ENCODE data around the gene ADSL. TPM values are rescaled to one million over a fixed set of nuclear protein-coding genes. Genes with fewer than 3 reads are reported as not detected.
A peak's percentile ranks its signal among the peaks of the same experiment; 100 is the strongest.

The ADSL gene
- total and polyA plus RNA-seq, 9 of the 15 experiments (the other 6 are each of a cell fraction or from before 2014, with no cell fraction given), result 112 to 322 (median 146) TPM

GRCh38 chr22:40346185-40347118 is at the start of gene ADSL (continued):
- TF ChIP-seq TGIF2 (CRISPR knock-in tag; IDR thresholded peaks at IDR 0.05), result no peak
- TF ChIP-seq CBX3 (IDR thresholded peaks at IDR 0.05; ENCODE audit: borderline replicate concordance in 1 of 2, low read length in 2 of 2), result no peak
- no peak for TF ChIP-seq U2AF1 (optimal IDR thresholded peaks at IDR 0.05; ENCODE audit: low read depth, low read length)
- TF ChIP-seq MLLT1 (IDR thresholded peaks at IDR 0.05), result peak in 1 of 2 experiments; percentile 95; a peak in 2 of 4 replicates
- no peak for TF ChIP-seq DEAF1 (CRISPR knock-in tag; IDR thresholded peaks at IDR 0.05)
- no peak for TF ChIP-seq POLR3A (IDR thresholded peaks at IDR 0.05; ENCODE audit: borderline replicate concordance, extremely low read depth, insufficient read depth, insufficient read length)
- no peak for TF ChIP-seq FOXM1 (IDR thresholded peaks at IDR 0.05; ENCODE audit: low read depth)
- no peak; the same call in 1 of the 2 replicates for TF ChIP-seq FOXM1 (CRISPR knock-in tag; IDR thresholded peaks at IDR 0.05; ENCODE audit: low read depth)
- no peak for TF ChIP-seq BRCA1 (IDR thresholded peaks at IDR 0.05)
- TF ChIP-seq BRCA1 (CRISPR knock-in tag; IDR thresholded peaks at IDR 0.05), result no peak
- peak; percentile 85 for TF ChIP-seq RBBP5 (IDR thresholded peaks at IDR 0.05; ENCODE audit: borderline replicate concordance, insufficient read depth, low read length, poor library complexity, severe bottlenecking)
- no peak; the same call in 1 of the 2 replicates for TF ChIP-seq GTF2E2 (tag; IDR thresholded peaks at IDR 0.05)
- peak; percentile 98 for TF ChIP-seq GABPA (tag; conservative IDR thresholded peaks at IDR 0.05; ENCODE audit: low read depth)
- TF ChIP-seq ZBTB26 (CRISPR knock-in tag; IDR thresholded peaks at IDR 0.05), result no peak
- TF ChIP-seq HCFC1 (IDR thresholded peaks at IDR 0.05; ENCODE audit: low read depth, low read length), result peak; percentile 71
- peak; percentile 63 for TF ChIP-seq RAD51 (IDR thresholded peaks at IDR 0.05; ENCODE audit: borderline replicate concordance, low read depth)
- TF ChIP-seq MEIS2 (IDR thresholded peaks at IDR 0.05; ENCODE audit: partially characterized antibody), result peak; percentile 71
- TF ChIP-seq SAFB (IDR thresholded peaks at IDR 0.05; ENCODE audit: borderline replicate concordance, low read depth, low read length), result no peak
- TF ChIP-seq HINFP (tag; conservative IDR thresholded peaks at IDR 0.05; ENCODE audit: low read depth), result no peak
- no peak for TF ChIP-seq SMAD2 (IDR thresholded peaks at IDR 0.05; ENCODE audit: low read depth, low read length)
- TF ChIP-seq MAZ (CRISPR knock-in tag; conservative IDR thresholded peaks at IDR 0.05 in 1 of 2, IDR thresholded peaks at IDR 0.05 in 1 of 2), result peak; percentile 61 to 76

Measured in K562 (cell line).